H9 (cell line): ENCODE data around the gene BRD7. TPM values are rescaled to one million over a fixed set of nuclear protein-coding genes. Genes with fewer than 3 reads are reported as not detected.

Source experiments
- DNase-seq: peaks from one replicate; pipeline ENCODE4 v3.0.0-alpha.2; 2017
- H2AFZ ChIP-seq: one replicate; pipeline ENCODE4 v1.6.1; 2013; ENCODE audit warnings: mild to moderate bottlenecking, low read length, control low read depth, moderate library complexity
- H2AK5ac ChIP-seq: 2 replicates; pipeline ENCODE4 v1.6.1; 2013; ENCODE audit warnings: low read length, control low read depth, mixed read lengths; ENCODE audit not compliant: insufficient read length
- H2BK120ac ChIP-seq: one replicate; pipeline ENCODE4 v1.6.1; 2013; ENCODE audit warnings: low read depth, mild to moderate bottlenecking, low read length, control low read depth, inconsistent platforms; ENCODE audit not compliant: poor library complexity, severe bottlenecking
- H2BK12ac ChIP-seq: 2 replicates; pipeline ENCODE4 v1.6.1; 2013; ENCODE audit warnings: low read length, control low read depth, mixed read lengths, low read depth; ENCODE audit not compliant: insufficient read length
- H2BK15ac ChIP-seq: 2 replicates; pipeline ENCODE4 v1.6.1; 2013; ENCODE audit warnings: low read depth, low read length, control low read depth
- H2BK20ac ChIP-seq: one replicate; pipeline ENCODE4 v1.6.1; 2013; ENCODE audit warnings: low read depth, mild to moderate bottlenecking, low read length, control low read depth, inconsistent platforms; ENCODE audit not compliant: poor library complexity, severe bottlenecking
- H2BK5ac ChIP-seq: 2 replicates; pipeline ENCODE4 v1.6.1; 2013; ENCODE audit warnings: low read length, control low read depth, mixed read lengths; ENCODE audit not compliant: insufficient read length
- H3K14ac ChIP-seq: 2 replicates; pipeline ENCODE4 v1.6.1; 2013; ENCODE audit warnings: low read length, control low read depth; ENCODE audit not compliant: insufficient read depth
- H3K18ac ChIP-seq: 2 replicates; pipeline ENCODE4 v1.6.1; 2013; ENCODE audit warnings: low read depth, mild to moderate bottlenecking, mixed read lengths, low read length, control low read depth; ENCODE audit not compliant: insufficient read length
- H3K23ac ChIP-seq: 2 replicates; pipeline ENCODE4 v1.6.1; 2013; ENCODE audit warnings: low read length, control low read depth, mixed read lengths, low read depth; ENCODE audit not compliant: insufficient read length
- H3K23me2 ChIP-seq: 2 replicates; pipeline ENCODE4 v1.6.1; 2013; ENCODE audit warnings: low read depth, mild to moderate bottlenecking, mixed read lengths, low read length, control low read depth; ENCODE audit not compliant: insufficient read length, poor library complexity, severe bottlenecking
- H3K27ac ChIP-seq: 2 replicates; pipeline ENCODE4 v1.5.1; 2013; ENCODE audit warnings: low read length, control low read depth, mixed read lengths, low read depth; ENCODE audit not compliant: insufficient read length
- H3K27me3 ChIP-seq: 2 replicates; pipeline ENCODE4 v1.6.1; 2013; ENCODE audit warnings: low read length, control low read depth, inconsistent platforms; ENCODE audit not compliant: insufficient read depth
- H3K4ac ChIP-seq: 2 replicates; pipeline ENCODE4 v1.6.1; 2013; ENCODE audit warnings: low read depth, mild to moderate bottlenecking, control low read depth, inconsistent platforms, low read length, moderate library complexity
- H3K4me1 ChIP-seq: 2 replicates; pipeline ENCODE4 v1.6.1; 2013; ENCODE audit warnings: low read length, control low read depth, inconsistent platforms; ENCODE audit not compliant: insufficient read depth
- H3K4me2 ChIP-seq: 2 replicates; pipeline ENCODE4 v1.6.1; 2013; ENCODE audit warnings: low read length, control low read depth, mixed read lengths; ENCODE audit not compliant: insufficient read length, insufficient read depth
- H3K56ac ChIP-seq: 2 replicates; pipeline ENCODE4 v1.6.1; 2013; ENCODE audit warnings: low read depth, mild to moderate bottlenecking, mixed read lengths, low read length, control low read depth; ENCODE audit not compliant: insufficient read length
- H3K79me1 ChIP-seq: 2 replicates; pipeline ENCODE4 v1.6.1; 2013; ENCODE audit warnings: low read depth, mild to moderate bottlenecking, moderate library complexity, low read length, control low read depth, inconsistent platforms; ENCODE audit not compliant: insufficient read depth, poor library complexity, severe bottlenecking
- H3K79me2 ChIP-seq: 2 replicates; pipeline ENCODE4 v1.6.1; 2013; ENCODE audit warnings: low read length, control low read depth, inconsistent platforms; ENCODE audit not compliant: insufficient read depth
- H3K9ac ChIP-seq: 2 replicates; pipeline ENCODE4 v1.6.1; 2013; ENCODE audit warnings: low read length, control low read depth, mixed read lengths; ENCODE audit not compliant: insufficient read length; ENCODE audit errors: extremely low read depth
- H3K9me3 ChIP-seq: one replicate; pipeline ENCODE4 v1.6.1; 2013; ENCODE audit warnings: low read depth, low read length, inconsistent platforms; ENCODE audit not compliant: control insufficient read depth
- H3T11ph ChIP-seq: one replicate; pipeline ENCODE4 v1.6.1; 2013; ENCODE audit warnings: mild to moderate bottlenecking, low read length, control low read depth, inconsistent platforms
- H4K20me1 ChIP-seq: one replicate; pipeline ENCODE4 v1.6.1; 2013; ENCODE audit not compliant: control insufficient read depth, insufficient read length, insufficient read depth
- H4K5ac ChIP-seq: 2 replicates; pipeline ENCODE4 v1.6.1; 2013; ENCODE audit warnings: low read depth, mild to moderate bottlenecking, mixed read lengths, low read length, control low read depth; ENCODE audit not compliant: insufficient read length
- H4K8ac ChIP-seq: replicated peaks from 2 replicates; pipeline ENCODE4 v1.6.1; 2013; ENCODE audit warnings: low read length, control low read depth, mixed read lengths, low read depth; ENCODE audit not compliant: insufficient read length
- H4K91ac ChIP-seq: 2 replicates; pipeline ENCODE4 v1.6.1; 2013; ENCODE audit warnings: low read depth, mild to moderate bottlenecking, moderate library complexity, mixed read lengths, low read length, control low read depth; ENCODE audit not compliant: insufficient read length
- H3K27ac Mint-ChIP-seq, 3 experiments: 2 replicates in 2 of 3; 3 replicates in 1 of 3; pipeline ENCODE4 v1.8.0; 2020 to 2021; ENCODE audit warnings: mixed read lengths in 3 of 3, mild to moderate bottlenecking in 1 of 3, moderate library complexity in 1 of 3
- H3K27me3 Mint-ChIP-seq: 2 replicates; pipeline ENCODE4 v1.8.0; 2021; ENCODE audit warnings: low read depth, mild to moderate bottlenecking, moderate library complexity, mixed read lengths
- H3K36me3 Mint-ChIP-seq, 3 experiments: 2 replicates in 2 of 3; 3 replicates in 1 of 3; pipeline ENCODE4 v1.8.0; 2020 to 2021; ENCODE audit warnings: low read depth in 3 of 3, mixed read lengths in 3 of 3; ENCODE audit not compliant: insufficient read depth in 1 of 3
- H3K4me1 Mint-ChIP-seq, 2 experiments: 2 replicates each; pipeline ENCODE4 v1.8.0; 2020; ENCODE audit warnings: mixed read lengths in 2 of 2
- H3K4me3 Mint-ChIP-seq, 2 experiments: 2 replicates in 1 of 2; 3 replicates in 1 of 2; pipeline ENCODE4 v1.8.0; 2020 to 2021; ENCODE audit warnings: mild to moderate bottlenecking in 2 of 2, mixed read lengths in 2 of 2, moderate library complexity in 1 of 2
- H3K9me3 Mint-ChIP-seq, 2 experiments: 2 replicates in 1 of 2; 3 replicates in 1 of 2; pipeline ENCODE4 v1.8.0; 2020; ENCODE audit warnings: mild to moderate bottlenecking in 2 of 2, mixed read lengths in 2 of 2, moderate library complexity in 1 of 2
- CTCF ChIP-seq: fragments of 200-600 bp; sonication (generic); conservative IDR thresholded peaks from 3 replicates; pipeline ENCODE4 v1.8.0; 2021; ENCODE audit warnings: antibody characterized with exemption, mild to moderate bottlenecking
- WGBS: extraction: QIAGEN DNeasy Blood & Tissue Kit; methylation state at CpG from one replicate; pipeline ENCODE4 v1.1.7; 2013; ENCODE audit warnings: missing lambda C conversion rate, low lambda C conversion rate, mixed read lengths; ENCODE audit not compliant: insufficient read length; ENCODE audit errors: extremely low coverage; 5-methylcytosine and 5-hydroxymethylcytosine counted together
- total RNA-seq: library from RNA; stranded (reverse); gene quantifications from 2 replicates; pipeline ENCODE4 v1.2.1, GENCODE V29; 2021

The BRD7 gene
- total RNA-seq, 1 experiment from 2014 or later, result 112 TPM

DNA sequence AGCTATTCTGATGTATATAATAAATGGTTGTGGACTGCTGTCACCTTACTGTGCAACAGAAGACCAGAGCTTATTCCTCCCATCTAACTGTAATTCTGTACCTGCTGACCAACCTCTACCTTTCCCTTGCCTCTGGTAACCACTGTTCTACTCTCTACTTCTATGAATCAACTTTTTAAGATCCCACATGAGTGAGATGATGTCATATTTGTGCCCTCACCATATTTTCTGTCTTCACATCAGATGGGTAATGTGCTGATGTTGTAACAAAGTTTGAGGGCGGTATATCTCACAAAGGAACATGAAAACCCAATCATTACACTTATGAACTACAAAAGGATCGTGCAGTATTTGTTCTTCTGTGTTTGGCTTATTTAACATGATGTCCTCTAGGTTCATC lies 16.8 kb downstream of the BRD7 start:
- no peak for TF ChIP-seq CTCF

More for the DNA sequence above, 16.8 kb downstream of the BRD7 start:
- Histone ChIP-seq H2AK5ac (no peak overlapping the region), H3K4me1 (no peaks in the 10 kb centered on the region), H3K4ac (no peak overlapping the region), H2BK5ac (no peak overlapping the region), H3T11ph (no peak overlapping the region), H3K9me3 (no peaks in the 10 kb centered on the region), H2BK120ac (no peak overlapping the region), H2BK12ac (no peak overlapping the region), H2AFZ (no peak overlapping the region), H2BK20ac (no peak overlapping the region), H3K9ac (no peak overlapping the region), H3K27ac (no peak overlapping the region), H3K4me2 (no peak overlapping the region), H3K79me1 (no peaks in the 10 kb centered on the region), H4K20me1 (no peaks in the 10 kb centered on the region), H4K91ac (no peak overlapping the region), H3K56ac (no peak overlapping the region), H3K27me3 (no peaks in the 10 kb centered on the region), H3K23ac (no peak overlapping the region), H4K5ac (no peak overlapping the region), H4K8ac (no peak overlapping the region), H3K79me2 (no peaks in the 10 kb centered on the region), H3K14ac (no peak overlapping the region), H2BK15ac (no peak overlapping the region), H3K23me2 (no peaks in the 10 kb centered on the region), H3K18ac (no peak overlapping the region)
- no CpG with 5 or more reads among the region's 2 CpGs for WGBS
- H3K27ac Mint-ChIP-seq, result no peak overlapping the region
- peaks cover 46 to 62% (median 57%) of the 10 kb centered on the region in 3 experiments for H3K36me3 Mint-ChIP-seq
- H3K9me3 Mint-ChIP-seq, result peaks cover 6 to 8% of the 10 kb centered on the region in 2 experiments
- H3K4me1 Mint-ChIP-seq, result no peaks in the 10 kb centered on the region
- no peak overlapping the region for H3K4me3 Mint-ChIP-seq
- no peaks in the 10 kb centered on the region for H3K27me3 Mint-ChIP-seq
- DNase-seq, result no peak
